CD4-positive, alpha-beta T cell treated with Interleukin-4 for 1 hour (primary cell): ENCODE data around the gene PLCB4.

Experiments
- DNase-seq, 2 donors: peaks; one replicate each; pipeline ENCODE4 v3.0.0-alpha.2; 2020 to 2022

PLCB4 gene

GRCh38 chr20:9185511-9185910 lies 116.6 kb downstream of the PLCB4 start:
- no peak for DNase-seq

- DNase-seq = no peak
Measured at GRCh38 chr20:9186396-9186795, 117.5 kb downstream of the PLCB4 start.

- DNase-seq = no peak
Measured at GRCh38 chr20:9195031-9195430, 126.1 kb downstream of the PLCB4 start.

- DNase-seq = no peak
Measured at GRCh38 chr20:9196110-9196509, 127.2 kb downstream of the PLCB4 start.

GRCh38 chr20:9198460-9198859 lies 129.6 kb downstream of the PLCB4 start:
- DNase-seq = no peak

- DNase-seq = no peak
Measured at GRCh38 chr20:9200196-9200595, 131.3 kb downstream of the PLCB4 start.

GRCh38 chr20:9200620-9201019 lies 131.7 kb downstream of the PLCB4 start:
- no peak for DNase-seq

GRCh38 chr20:9202420-9203080 lies 133.7 kb downstream of the PLCB4 start:
- no peak for DNase-seq

GRCh38 chr20:9203081-9203447 lies 134.2 kb downstream of the PLCB4 start:
- DNase-seq = no peak

- DNase-seq = no peak
Measured at GRCh38 chr20:9204979-9205378, 136.1 kb downstream of the PLCB4 start.

- DNase-seq = no peak
Measured at GRCh38 chr20:9206486-9206885, 137.6 kb downstream of the PLCB4 start.

GRCh38 chr20:9207253-9207652 lies 138.4 kb downstream of the PLCB4 start:
- DNase-seq = no peak

- DNase-seq = no peak
Measured at GRCh38 chr20:9210356-9210755, 141.5 kb downstream of the PLCB4 start.

- no peak for DNase-seq
Measured at GRCh38 chr20:9211016-9211760, 142.3 kb downstream of the PLCB4 start.

- DNase-seq = no peak
Measured at GRCh38 chr20:9212735-9213134, 143.8 kb downstream of the PLCB4 start.

GRCh38 chr20:9214685-9215084 lies 145.8 kb downstream of the PLCB4 start:
- no peak for DNase-seq

- no peak for DNase-seq
Measured at GRCh38 chr20:9215539-9215938, 146.7 kb downstream of the PLCB4 start.

- DNase-seq = no peak
Measured at GRCh38 chr20:9218531-9218961, 149.7 kb downstream of the PLCB4 start.

- no peak for DNase-seq
Measured at GRCh38 chr20:9220874-9221547, 152.1 kb downstream of the PLCB4 start.

GRCh38 chr20:9223296-9223695 lies 154.4 kb downstream of the PLCB4 start:
- DNase-seq = no peak

- DNase-seq = no peak
Measured at GRCh38 chr20:9225879-9226278, 157.0 kb downstream of the PLCB4 start.

GRCh38 chr20:9227896-9228615 lies 159.2 kb downstream of the PLCB4 start:
- no peak for DNase-seq

GRCh38 chr20:9228774-9229450 lies 160.0 kb downstream of the PLCB4 start:
- DNase-seq = no peak
